MM.1S (cell line): Measurements from ENCODE around the gene ABCC9.

ENCODE experiments used
- EZH2phosphoT487 ChIP-seq: fragments of 300-600 bp; sonication (generic); IDR thresholded peaks from 2 replicates; pipeline ENCODE4 v1.6.1; 2018; ENCODE audit warnings: antibody characterized with exemption, low read length
- TF ChIP-seq, protein P1 (sequence below): fragments of 300-600 bp; sonication (generic); IDR thresholded peaks from 2 replicates; pipeline ENCODE4 v1.5.1; 2016; ENCODE audit warnings: antibody characterized with exemption, low read length, mixed read lengths

DNA sequence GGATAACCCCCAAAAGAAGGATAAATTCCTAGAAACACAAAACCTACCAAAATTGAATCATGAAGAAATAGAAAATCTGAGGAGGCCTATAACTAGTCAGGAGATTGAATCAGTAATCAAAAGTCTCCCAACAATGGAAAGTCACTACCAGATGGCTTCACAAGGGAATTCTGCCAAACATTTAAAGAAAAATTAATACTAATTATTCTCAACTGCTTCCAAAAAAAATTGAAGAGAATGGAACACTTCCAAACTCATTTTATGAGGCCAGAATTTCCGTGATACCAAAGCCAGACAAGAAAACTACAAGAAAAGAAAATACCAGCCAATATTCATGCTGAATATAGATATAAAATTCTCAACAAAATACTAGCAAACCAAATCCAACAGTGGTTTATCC lies 7.8 kb upstream of the ABCC9 start:
- TF ChIP-seq, protein P1, sequence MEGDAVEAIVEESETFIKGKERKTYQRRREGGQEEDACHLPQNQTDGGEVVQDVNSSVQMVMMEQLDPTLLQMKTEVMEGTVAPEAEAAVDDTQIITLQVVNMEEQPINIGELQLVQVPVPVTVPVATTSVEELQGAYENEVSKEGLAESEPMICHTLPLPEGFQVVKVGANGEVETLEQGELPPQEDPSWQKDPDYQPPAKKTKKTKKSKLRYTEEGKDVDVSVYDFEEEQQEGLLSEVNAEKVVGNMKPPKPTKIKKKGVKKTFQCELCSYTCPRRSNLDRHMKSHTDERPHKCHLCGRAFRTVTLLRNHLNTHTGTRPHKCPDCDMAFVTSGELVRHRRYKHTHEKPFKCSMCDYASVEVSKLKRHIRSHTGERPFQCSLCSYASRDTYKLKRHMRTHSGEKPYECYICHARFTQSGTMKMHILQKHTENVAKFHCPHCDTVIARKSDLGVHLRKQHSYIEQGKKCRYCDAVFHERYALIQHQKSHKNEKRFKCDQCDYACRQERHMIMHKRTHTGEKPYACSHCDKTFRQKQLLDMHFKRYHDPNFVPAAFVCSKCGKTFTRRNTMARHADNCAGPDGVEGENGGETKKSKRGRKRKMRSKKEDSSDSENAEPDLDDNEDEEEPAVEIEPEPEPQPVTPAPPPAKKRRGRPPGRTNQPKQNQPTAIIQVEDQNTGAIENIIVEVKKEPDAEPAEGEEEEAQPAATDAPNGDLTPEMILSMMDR: no peak
- TF ChIP-seq EZH2phosphoT487: no peak
